Endodermal cell (in vitro differentiated cells): ENCODE results near the gene PSMD5. TPM values are rescaled to one million over a fixed set of nuclear protein-coding genes. Genes with fewer than 3 reads are reported as not detected.
A peak's percentile ranks its signal among the peaks of the same experiment; 100 is the strongest.

Experiments
- DNase-seq: peaks from one replicate; pipeline ENCODE4 v3.0.0-alpha.2; 2017
- H3K27ac ChIP-seq: 2 replicates; pipeline ENCODE4 v1.5.1; 2013; ENCODE audit warnings: mild to moderate bottlenecking, low read depth, low read length, moderate library complexity
- H3K27me3 ChIP-seq: 2 replicates; pipeline ENCODE4 v1.6.1; 2013; ENCODE audit warnings: mild to moderate bottlenecking, low read length, moderate library complexity; ENCODE audit not compliant: insufficient read depth, control insufficient read depth, poor library complexity, severe bottlenecking
- H3K36me3 ChIP-seq: 2 replicates; pipeline ENCODE4 v1.7.0; 2013; ENCODE audit warnings: mild to moderate bottlenecking, low read length, moderate library complexity; ENCODE audit not compliant: control insufficient read depth, insufficient read depth
- H3K4me1 ChIP-seq: one replicate; pipeline ENCODE4 v1.7.0; 2013; ENCODE audit warnings: low read length; ENCODE audit not compliant: control insufficient read depth, insufficient read depth
- H3K4me3 ChIP-seq: 2 replicates; pipeline ENCODE4 v1.5.1; 2013; ENCODE audit warnings: mild to moderate bottlenecking, low read length, moderate library complexity
- H3K9ac ChIP-seq: 2 replicates; pipeline ENCODE4 v1.6.1; 2013; ENCODE audit warnings: mild to moderate bottlenecking, low read length, moderate library complexity; ENCODE audit not compliant: poor library complexity, severe bottlenecking; ENCODE audit errors: extremely low read depth
- H3K9me3 ChIP-seq: 2 replicates; pipeline ENCODE4 v1.6.1; 2013; ENCODE audit warnings: mild to moderate bottlenecking, low read length, moderate library complexity; ENCODE audit not compliant: control insufficient read depth
- H3K27ac Mint-ChIP-seq: 2 replicates; pipeline ENCODE4 v1.8.0; 2020; ENCODE audit warnings: mixed read lengths
- H3K27me3 Mint-ChIP-seq: 2 replicates; pipeline ENCODE4 v1.8.0; 2021; ENCODE audit warnings: mild to moderate bottlenecking, mixed read lengths; ENCODE audit not compliant: insufficient read depth
- H3K36me3 Mint-ChIP-seq: 2 replicates; pipeline ENCODE4 v1.8.0; 2020; ENCODE audit warnings: low read depth, mixed read lengths
- H3K4me1 Mint-ChIP-seq: 2 replicates; pipeline ENCODE4 v1.8.0; 2020; ENCODE audit warnings: mixed read lengths
- H3K4me3 Mint-ChIP-seq: 2 replicates; pipeline ENCODE4 v1.8.0; 2020; ENCODE audit warnings: mild to moderate bottlenecking, moderate library complexity, mixed read lengths
- H3K9me3 Mint-ChIP-seq: 2 replicates; pipeline ENCODE4 v1.8.0; 2020; ENCODE audit warnings: mild to moderate bottlenecking, mixed read lengths
- WGBS, 2 experiments: methylation state at CpG; one replicate each; pipeline versions ENCODE4 v1.1.5 to v1.1.7; 2013; ENCODE audit warnings: missing lambda C conversion rate in 2 of 2, mixed read lengths in 1 of 2; ENCODE audit not compliant: insufficient coverage in 1 of 2, insufficient read length in 1 of 2; 5-methylcytosine and 5-hydroxymethylcytosine counted together
- total RNA-seq, 2 donors: library from RNA; stranded (reverse); fragmentation: NEBNext Ultra II Directional in 1 of 2; extraction: Animal tissue kit (Norgen Biotek cat#: 25700) in 1 of 2; gene quantifications; 2 replicates in 1 of 2; 3 replicates in 1 of 2; pipeline ENCODE4 v1.2.1, GENCODE V29; 2021
- TF ChIP-seq, protein P1 (sequence below): fragments of 200-600 bp; sonication (generic); conservative IDR thresholded peaks from 2 replicates; pipeline ENCODE4 v1.5.0; 2021; ENCODE audit warnings: antibody characterized with exemption, mild to moderate bottlenecking

The PSMD5 gene
- total RNA-seq, 2 donors from 2014 or later, result 21.8 to 52.7 TPM

DNA sequence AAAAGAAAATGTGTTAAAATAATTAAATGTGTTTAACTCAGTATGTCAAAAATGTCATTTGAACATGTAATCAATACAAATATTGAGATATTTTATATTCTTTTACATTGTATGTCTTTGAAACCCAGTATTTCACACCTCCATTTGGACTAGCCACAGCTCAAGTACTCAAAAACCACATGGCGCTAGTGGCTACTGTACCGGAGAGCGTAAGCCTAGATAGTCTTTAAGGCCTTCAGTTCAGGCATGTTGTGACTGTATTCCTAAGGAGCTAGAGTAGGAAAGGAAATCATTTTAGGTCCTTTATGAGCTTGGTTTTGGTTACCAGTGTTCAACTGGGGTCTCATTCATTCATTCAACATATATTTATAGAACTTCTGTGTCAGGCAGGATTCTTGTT is 62.4 kb downstream of the PSMD5 start:
- no peak overlapping the region for H3K27ac ChIP-seq
- 96% methylated on average over 3 of the region's 3 CpGs; no CpG with 5 or more reads in 1 of the 2 experiments for WGBS, 2 experiments
- Mint-ChIP-seq H3K36me3 (peaks cover 60% of the 10 kb centered on the region), H3K9me3 (no peaks in the 10 kb centered on the region), H3K27ac (peak overlapping the region; percentile 3), H3K4me3 (no peak overlapping the region), H3K4me1 (peaks cover 1% of the 10 kb centered on the region), H3K27me3 (no peaks in the 10 kb centered on the region)
- TF ChIP-seq, protein P1, sequence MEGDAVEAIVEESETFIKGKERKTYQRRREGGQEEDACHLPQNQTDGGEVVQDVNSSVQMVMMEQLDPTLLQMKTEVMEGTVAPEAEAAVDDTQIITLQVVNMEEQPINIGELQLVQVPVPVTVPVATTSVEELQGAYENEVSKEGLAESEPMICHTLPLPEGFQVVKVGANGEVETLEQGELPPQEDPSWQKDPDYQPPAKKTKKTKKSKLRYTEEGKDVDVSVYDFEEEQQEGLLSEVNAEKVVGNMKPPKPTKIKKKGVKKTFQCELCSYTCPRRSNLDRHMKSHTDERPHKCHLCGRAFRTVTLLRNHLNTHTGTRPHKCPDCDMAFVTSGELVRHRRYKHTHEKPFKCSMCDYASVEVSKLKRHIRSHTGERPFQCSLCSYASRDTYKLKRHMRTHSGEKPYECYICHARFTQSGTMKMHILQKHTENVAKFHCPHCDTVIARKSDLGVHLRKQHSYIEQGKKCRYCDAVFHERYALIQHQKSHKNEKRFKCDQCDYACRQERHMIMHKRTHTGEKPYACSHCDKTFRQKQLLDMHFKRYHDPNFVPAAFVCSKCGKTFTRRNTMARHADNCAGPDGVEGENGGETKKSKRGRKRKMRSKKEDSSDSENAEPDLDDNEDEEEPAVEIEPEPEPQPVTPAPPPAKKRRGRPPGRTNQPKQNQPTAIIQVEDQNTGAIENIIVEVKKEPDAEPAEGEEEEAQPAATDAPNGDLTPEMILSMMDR, result no peak
- no peaks in the 10 kb centered on the region for H3K27me3 ChIP-seq
- DNase-seq, result no peak
- no peak overlapping the region for H3K9ac ChIP-seq
- peaks cover 4% of the 10 kb centered on the region for H3K4me1 ChIP-seq
- H3K9me3 ChIP-seq, result no peaks in the 10 kb centered on the region
- H3K36me3 ChIP-seq, result peaks cover 85% of the 10 kb centered on the region
- no peak overlapping the region for H3K4me3 ChIP-seq

GRCh38 chr9:120779227-120779626 is 63.5 kb downstream of the PSMD5 start:
- H3K4me1 ChIP-seq, result peaks cover 4% of the 10 kb centered on the region
- DNase-seq, result no peak
- no peaks in the 10 kb centered on the region for H3K27me3 ChIP-seq
- no peaks in the 10 kb centered on the region for H3K9me3 ChIP-seq
- peaks cover 92% of the 10 kb centered on the region for H3K36me3 ChIP-seq
- Mint-ChIP-seq H3K27ac (no peak overlapping the region), H3K27me3 (no peaks in the 10 kb centered on the region), H3K4me1 (peaks cover 1% of the 10 kb centered on the region), H3K4me3 (no peak overlapping the region), H3K9me3 (no peaks in the 10 kb centered on the region), H3K36me3 (peaks cover 65% of the 10 kb centered on the region)
- no peak overlapping the region for H3K4me3 ChIP-seq
- no peak overlapping the region for H3K9ac ChIP-seq
- TF ChIP-seq, protein P1, result no peak
- H3K27ac ChIP-seq, result no peak overlapping the region

- H3K4me1 Mint-ChIP-seq, result peaks cover 1% of the 10 kb centered on the region
- peaks cover 62% of the 10 kb centered on the region for H3K36me3 Mint-ChIP-seq
- H3K4me3 Mint-ChIP-seq, result no peak overlapping the region
- 97% methylated on average over 2 of the region's 2 CpGs; no CpG with 5 or more reads in 1 of the 2 experiments for WGBS, 2 experiments
- Histone ChIP-seq H3K4me1 (peaks cover 4% of the 10 kb centered on the region), H3K9ac (no peak overlapping the region), H3K36me3 (peaks cover 89% of the 10 kb centered on the region), H3K9me3 (no peaks in the 10 kb centered on the region), H3K27ac (no peak overlapping the region), H3K4me3 (no peak overlapping the region), H3K27me3 (no peaks in the 10 kb centered on the region)
- TF ChIP-seq, protein P1, result no peak
- no peak overlapping the region for H3K27ac Mint-ChIP-seq
- no peak for DNase-seq
- H3K27me3 Mint-ChIP-seq, result no peaks in the 10 kb centered on the region
- no peaks in the 10 kb centered on the region for H3K9me3 Mint-ChIP-seq
These were observed 64.0 kb downstream of the PSMD5 start for GRCh38 chr9:120778758-120779157.
